Naive thymus-derived CD8-positive, alpha-beta T cell (primary cell): ENCODE measurements around the gene LRRC8B. TPM values are rescaled to one million over a fixed set of nuclear protein-coding genes. Genes with fewer than 3 reads are reported as not detected.
"Not testable (repeated sequence)": the region's sequence is repeated elsewhere in the genome, so short reads cannot be mapped to it uniquely, and the experiment has no call there.

Source experiments
- ATAC-seq, 2 donors: fragments of 150-1000 bp; cut with Tn5 transposase in 1 of 2; sonication (Bioruptor Pico), chemical (Tn5 transposase) in 1 of 2; 1 replicate in 1 of 2; 2 replicates in 1 of 2; pipeline ENCODE4 v1.10.0; 2021; ENCODE audit warnings: mild to moderate bottlenecking in 2 of 2, moderate library complexity in 2 of 2
- POLR2A ChIA-PET: fragments of 350-600 bp; sonication (Branson Sonifier 250); formaldehyde crosslinking; loops from one replicate; lab custom pipeline; 2021; ENCODE audit warnings: antibody characterized with exemption; lab: Charles Lee
- DNase-seq, 10 donors: peaks; one replicate each; pipeline versions ENCODE4 v3.0.0 to v3.0.0-alpha.2; 2020 to 2022
- H3K27ac Mint-ChIP-seq, 10 donors: one replicate each; pipeline ENCODE4 v1.8.0; 2020 to 2022; ENCODE audit warnings: mild to moderate bottlenecking in 10 of 10, mixed read lengths in 10 of 10, moderate library complexity in 4 of 10, inconsistent platforms in 1 of 10
- H3K27me3 Mint-ChIP-seq, 5 donors: one replicate each; pipeline ENCODE4 v1.8.0; 2021 to 2022; ENCODE audit warnings: mixed read lengths in 5 of 5
- H3K36me3 Mint-ChIP-seq, 3 donors: one replicate each; pipeline ENCODE4 v1.8.0; 2020 to 2022; ENCODE audit warnings: mixed read lengths in 3 of 3, mild to moderate bottlenecking in 2 of 3, inconsistent platforms in 1 of 3
- H3K4me1 Mint-ChIP-seq, 4 donors: one replicate each; pipeline ENCODE4 v1.8.0; 2021 to 2022; ENCODE audit warnings: mixed read lengths in 4 of 4
- H3K4me3 Mint-ChIP-seq, 10 donors: one replicate each; pipeline ENCODE4 v1.8.0; 2020 to 2022; ENCODE audit warnings: mild to moderate bottlenecking in 10 of 10, mixed read lengths in 10 of 10, moderate library complexity in 6 of 10, inconsistent platforms in 1 of 10
- H3K9me3 Mint-ChIP-seq, 9 donors: one replicate each; pipeline ENCODE4 v1.8.0; 2020 to 2022; ENCODE audit warnings: mixed read lengths in 9 of 9, mild to moderate bottlenecking in 3 of 9, inconsistent platforms in 1 of 9, moderate library complexity in 1 of 9
- polyA plus RNA-seq, 3 donors: library from polyadenylated mRNA; unstranded; fragments of 300-500 nt; fragmentation: Illumina TruSeq; gene quantifications; one replicate each; pipeline ENCODE4 v1.2.3, GENCODE V29; 2021
- total RNA-seq, 8 experiments: library from RNA in 2 of 8; stranded (reverse) in 2 of 8; gene quantifications; one replicate each; pipeline ENCODE4 v1.2.3 and lab custom pipeline; 2021 to 2026

The LRRC8B gene
- total and polyA plus RNA-seq, 5 experiments from 2014 or later = 8.5 to 16.1 (median 13.6) TPM

DNA sequence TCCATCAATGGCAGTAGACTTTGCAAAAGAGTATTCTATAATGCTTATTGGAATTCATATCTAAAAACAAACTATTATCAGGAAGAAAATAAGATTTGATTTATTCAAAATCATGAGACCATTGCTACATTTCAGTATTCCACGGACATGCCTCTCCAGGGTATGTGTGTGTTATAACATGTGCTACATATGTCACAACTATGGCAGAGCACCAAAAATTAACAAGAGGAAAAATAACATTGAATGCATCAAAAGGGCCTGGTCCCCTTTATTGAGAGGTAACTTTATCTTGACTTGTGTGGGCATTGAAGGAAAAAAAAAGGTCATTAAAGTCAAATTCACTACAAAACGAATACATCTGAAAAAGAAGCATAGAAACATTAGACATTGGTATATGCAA, 22.6 kb upstream of the LRRC8B start:
- POLR2A ChIA-PET = interaction anchor here (1.0 kb wide), 1 partner anchor 80 kb away, joined by 3 read pairs; no protein-coding TSS in a partner anchor

GRCh38 chr1:89502895-89503294, 21.7 kb upstream of the LRRC8B start:
- peaks cover 0 to 2% (median 0%) of the 10 kb centered on the region in 5 donors for H3K27me3 Mint-ChIP-seq
- no peak for DNase-seq
- POLR2A ChIA-PET = interaction anchor here (1.0 kb wide), 1 partner anchor 79 kb away, joined by 3 read pairs; no protein-coding TSS in a partner anchor
- no peaks in the 10 kb centered on the region for H3K4me1 Mint-ChIP-seq
- peaks cover 0 to 7% (median 0%) of the 10 kb centered on the region in 9 donors for H3K9me3 Mint-ChIP-seq
- H3K36me3 Mint-ChIP-seq = peaks cover 0 to 9% (median 0%) of the 10 kb centered on the region in 3 donors
- ATAC-seq = no peak
- H3K4me3 Mint-ChIP-seq = no peak overlapping the region
- no peak overlapping the region for H3K27ac Mint-ChIP-seq

More for the DNA sequence above, 22.6 kb upstream of the LRRC8B start:
- Mint-ChIP-seq H3K4me1 (no peaks in the 10 kb centered on the region), H3K9me3 (peaks cover 0 to under 1% (median 0%) of the 10 kb centered on the region in 9 donors), H3K36me3 (peaks cover 0 to under 1% (median 0%) of the 10 kb centered on the region in 3 donors), H3K27me3 (peaks cover 0 to 2% (median 0%) of the 10 kb centered on the region in 5 donors), H3K4me3 (no peak overlapping the region), H3K27ac (no peak overlapping the region)
- DNase-seq (no peak), ATAC-seq (no peak)

- no peak overlapping the region for H3K27ac Mint-ChIP-seq
- peaks cover 0 to 14% (median 4%) of the 10 kb centered on the region in 9 donors for H3K9me3 Mint-ChIP-seq
- no peak for DNase-seq
- no peak overlapping the region for H3K4me3 Mint-ChIP-seq
- no peaks in the 10 kb centered on the region for H3K4me1 Mint-ChIP-seq
- peaks cover 0 to 14% (median 0%) of the 10 kb centered on the region in 3 donors for H3K36me3 Mint-ChIP-seq
- POLR2A ChIA-PET = no interaction called here
- H3K27me3 Mint-ChIP-seq = peaks cover 0 to 2% (median 0%) of the 10 kb centered on the region in 5 donors
- ATAC-seq = no peak
These were observed 20.9 kb upstream of the LRRC8B start for GRCh38 chr1:89503690-89504089.

GRCh38 chr1:89510061-89510460, 14.6 kb upstream of the LRRC8B start:
- H3K27me3 Mint-ChIP-seq, POLR2A ChIA-PET, H3K4me1 Mint-ChIP-seq, ATAC-seq, H3K4me3 Mint-ChIP-seq, DNase-seq, H3K27ac Mint-ChIP-seq: not testable (repeated sequence)
- H3K36me3 Mint-ChIP-seq = peaks cover 0 to 14% (median 7%) of the 10 kb centered on the region in 3 donors
- peaks cover 0 to 26% (median 11%) of the 10 kb centered on the region in 9 donors for H3K9me3 Mint-ChIP-seq

DNA sequence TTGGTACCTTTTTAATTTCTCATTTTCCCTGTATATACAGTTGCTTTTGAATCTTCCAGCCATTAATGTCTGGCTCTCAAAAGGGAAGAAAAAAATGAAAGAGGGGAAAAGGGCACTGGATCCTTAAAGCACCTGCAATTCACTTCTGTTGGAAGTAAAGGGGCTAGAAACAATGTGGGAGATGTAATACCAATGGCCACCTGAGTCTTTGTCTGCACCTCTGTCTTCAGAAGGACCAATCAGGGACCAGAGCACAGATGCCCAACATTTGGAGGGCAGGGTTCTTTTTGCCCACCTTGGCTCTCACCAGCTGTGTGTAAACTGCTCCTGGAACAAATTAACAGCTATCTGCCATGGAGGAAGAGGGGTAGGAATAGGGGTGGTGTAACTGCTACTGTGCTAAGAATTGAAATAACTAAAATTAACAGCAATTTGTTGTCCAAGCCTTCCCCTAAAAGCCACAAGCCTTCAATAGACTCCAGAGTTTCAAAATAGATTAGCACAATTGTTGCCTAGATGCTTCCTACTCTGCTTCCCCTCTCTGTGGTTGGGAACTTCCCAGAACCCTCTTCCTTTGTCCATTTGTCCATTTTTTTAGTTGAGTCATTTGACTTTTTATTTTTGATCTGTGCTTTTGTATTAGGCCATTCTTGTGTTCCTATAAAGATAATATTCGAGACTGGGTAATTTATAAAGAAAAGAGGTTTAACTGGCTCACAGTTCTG, 11.5 kb upstream of the LRRC8B start:
- DNase-seq = no peak

DNA sequence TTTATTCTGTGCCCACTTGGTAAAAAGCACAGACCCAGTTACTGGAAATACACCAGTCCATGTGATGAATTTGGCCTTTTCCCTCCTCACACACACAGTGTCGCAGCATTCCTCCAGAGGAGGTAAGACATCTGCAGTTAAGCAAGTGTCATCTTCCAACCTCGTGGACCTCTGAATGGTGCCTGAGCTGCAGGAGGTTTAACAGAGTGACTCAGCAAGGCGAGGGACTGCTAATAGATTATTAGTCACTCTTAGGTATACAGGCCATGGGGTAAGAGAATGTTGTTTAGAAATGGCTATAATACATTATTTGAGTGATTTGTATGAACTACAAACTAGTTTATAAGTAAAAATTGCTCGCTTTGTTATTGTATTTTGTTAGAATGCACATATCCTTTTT, 8.6 kb upstream of the LRRC8B start:
- H3K27me3 Mint-ChIP-seq = peaks cover 0 to 3% (median 0%) of the 10 kb centered on the region in 5 donors
- peaks cover 0 to 10% (median 2%) of the 10 kb centered on the region in 9 donors for H3K9me3 Mint-ChIP-seq
- H3K4me3 Mint-ChIP-seq = no peak overlapping the region
- no peak for ATAC-seq
- POLR2A ChIA-PET = no interaction called here
- H3K27ac Mint-ChIP-seq = no peak overlapping the region
- no peaks in the 10 kb centered on the region for H3K4me1 Mint-ChIP-seq
- H3K36me3 Mint-ChIP-seq = peaks cover 0 to 7% (median 0%) of the 10 kb centered on the region in 3 donors
- no peak for DNase-seq

More for the DNA sequence above, 11.5 kb upstream of the LRRC8B start:
- peaks cover 0 to 22% (median 7%) of the 10 kb centered on the region in 9 donors for H3K9me3 Mint-ChIP-seq
- H3K27ac Mint-ChIP-seq = no peak overlapping the region
- no peak overlapping the region for H3K4me3 Mint-ChIP-seq
- H3K27me3 Mint-ChIP-seq = peaks cover 0 to 3% (median 0%) of the 10 kb centered on the region in 5 donors
- ATAC-seq = no peak
- no peaks in the 10 kb centered on the region for H3K4me1 Mint-ChIP-seq
- POLR2A ChIA-PET = interaction anchor here (0.6 kb wide), 2 partner anchors 49 to 98 kb away, joined by 6 to 10 read pairs; no protein-coding TSS in a partner anchor
- peaks cover 0 to 7% (median 2%) of the 10 kb centered on the region in 3 donors for H3K36me3 Mint-ChIP-seq

- no peak overlapping the region for H3K27ac Mint-ChIP-seq
- POLR2A ChIA-PET = no interaction called here
- ATAC-seq (no peak), DNase-seq (no peak)
- H3K36me3 Mint-ChIP-seq = peaks cover 0 to 5% (median 0%) of the 10 kb centered on the region in 3 donors
- H3K9me3 Mint-ChIP-seq = peaks cover 0 to 1% (median 0%) of the 10 kb centered on the region in 9 donors
- H3K4me1 Mint-ChIP-seq = peaks cover 0 to 4% (median under 1%) of the 10 kb centered on the region in 4 donors
- H3K4me3 Mint-ChIP-seq = no peak overlapping the region
- H3K27me3 Mint-ChIP-seq = peaks cover 0 to 3% (median 0%) of the 10 kb centered on the region in 5 donors
These were observed 6.4 kb upstream of the LRRC8B start for GRCh38 chr1:89518221-89518631.

- H3K4me1 Mint-ChIP-seq = peaks cover 7 to 9% (median 8%) of the 10 kb centered on the region in 4 donors
- ATAC-seq (peak; percentile 32 to 41), DNase-seq (peak in 9 of 10 donors; percentile 22 to 69 (median 40))
- H3K4me3 Mint-ChIP-seq = no peak overlapping the region
- H3K27ac Mint-ChIP-seq = no peak overlapping the region
- peaks cover 0 to 1% (median 0%) of the 10 kb centered on the region in 5 donors for H3K27me3 Mint-ChIP-seq
- POLR2A ChIA-PET = interaction anchor here (1.0 kb wide), 1 partner anchor 91 kb away, joined by 4 read pairs; no protein-coding TSS in a partner anchor
- H3K36me3 Mint-ChIP-seq = no peaks in the 10 kb centered on the region
- peaks cover 0 to 1% (median 0%) of the 10 kb centered on the region in 9 donors for H3K9me3 Mint-ChIP-seq
These were observed 4.8 kb upstream of the LRRC8B start for GRCh38 chr1:89519779-89520358.

DNA sequence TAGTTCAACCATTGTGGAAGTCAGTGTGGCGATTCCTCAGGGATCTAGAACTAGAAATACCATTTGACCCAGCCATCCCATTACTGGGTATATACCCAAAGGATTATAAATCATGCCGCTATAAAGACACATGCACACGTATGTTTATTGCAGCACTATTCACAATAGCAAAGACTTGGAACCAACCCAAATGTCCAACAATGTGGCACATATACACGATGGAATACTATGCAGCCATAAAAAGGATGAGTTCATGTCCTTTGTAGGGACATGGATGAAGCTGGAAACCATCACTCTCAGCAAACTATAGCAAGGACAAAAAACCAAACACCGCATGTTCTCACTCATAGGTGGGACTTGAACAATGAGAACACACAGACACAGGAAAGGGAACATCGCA, 2.7 kb upstream of the LRRC8B start:
- H3K27me3 Mint-ChIP-seq, H3K9me3 Mint-ChIP-seq, POLR2A ChIA-PET, H3K27ac Mint-ChIP-seq, H3K36me3 Mint-ChIP-seq, DNase-seq, ATAC-seq: not testable (repeated sequence)
- H3K4me1 Mint-ChIP-seq = peaks cover 7 to 19% (median 13%) of the 10 kb centered on the region in 4 donors
- H3K4me3 Mint-ChIP-seq = peak overlapping the region in 1 of 10 donors; percentile 36

- peak overlapping the region in 5 of 10 donors; percentile 81 to 99 (median 84) for H3K4me3 Mint-ChIP-seq
- POLR2A ChIA-PET = interaction anchor here (0.6 to 2.5 kb wide), 14 partner anchors 12 to 471 kb away, joined by 3 to 62 read pairs (median 4); partner anchors contain the start of genes LRRC8C and ZNF326
These were observed 859 bp upstream of the LRRC8B start for GRCh38 chr1:89523572-89524368.

GRCh38 chr1:89525169-89525855, 683 bp downstream of the LRRC8B start:
- peak overlapping the region in 4 of 10 donors; percentile 84 to 99 (median 92) for H3K4me3 Mint-ChIP-seq
- H3K4me1 Mint-ChIP-seq = peaks cover 7 to 21% (median 16%) of the 10 kb centered on the region in 4 donors
- POLR2A ChIA-PET = interaction anchor here (0.6 to 2.5 kb wide), 6 partner anchors 26 to 238 kb away, joined by 3 to 62 read pairs (median 4); partner anchors contain the start of gene LRRC8C
- H3K27me3 Mint-ChIP-seq = no peaks in the 10 kb centered on the region
- H3K9me3 Mint-ChIP-seq = peaks cover 0 to 1% (median 0%) of the 10 kb centered on the region in 9 donors
- DNase-seq (peak in 9 of 10 donors; percentile 15 to 68 (median 40)), ATAC-seq (peak; percentile 14)
- H3K27ac Mint-ChIP-seq = peak overlapping the region; percentile 84 to 96 (median 94)
- H3K36me3 Mint-ChIP-seq = peaks cover 0 to 6% (median under 1%) of the 10 kb centered on the region in 3 donors

More at GRCh38 chr1:89523572-89524368, 859 bp upstream of the LRRC8B start:
- peak in 8 of 10 donors; percentile 34 to 84 (median 64) for DNase-seq
- peak; percentile 65 to 70 for ATAC-seq
- Mint-ChIP-seq H3K4me1 (peaks cover 7 to 19% (median 13%) of the 10 kb centered on the region in 4 donors), H3K36me3 (no peaks in the 10 kb centered on the region), H3K27ac (peak overlapping the region; percentile 83 to 95 (median 94)), H3K9me3 (peaks cover 0 to 1% (median 0%) of the 10 kb centered on the region in 9 donors), H3K27me3 (no peaks in the 10 kb centered on the region)
